Mucosa of rectum (tissue), 2 donors: Measurements from ENCODE around the gene PHLDA2.
"Not testable (repeated sequence)": the region's sequence is repeated elsewhere in the genome, so short reads cannot be mapped to it uniquely, and the experiment has no call there.

ENCODE experiments used
- H3K27ac ChIP-seq, 2 donors: one replicate each; pipeline ENCODE4 v1.7.0; 2013; ENCODE audit warnings: inconsistent platforms in 2 of 2, low read depth in 2 of 2, low read length in 2 of 2
- H3K27me3 ChIP-seq, 2 donors: one replicate each; pipeline ENCODE4 v1.7.0; 2013; ENCODE audit warnings: low read length in 2 of 2; ENCODE audit not compliant: control insufficient read depth in 2 of 2, insufficient read depth in 2 of 2
- H3K36me3 ChIP-seq, 2 donors: one replicate each; pipeline ENCODE4 v1.7.0; 2013; ENCODE audit warnings: low read length in 2 of 2; ENCODE audit not compliant: control insufficient read depth in 2 of 2, insufficient read depth in 2 of 2
- H3K4me1 ChIP-seq, 2 donors: one replicate each; pipeline ENCODE4 v1.7.0; 2013; ENCODE audit warnings: low read length in 2 of 2, mild to moderate bottlenecking in 1 of 2; ENCODE audit not compliant: control insufficient read depth in 2 of 2, insufficient read depth in 2 of 2
- H3K4me3 ChIP-seq, 2 donors: one replicate each; pipeline ENCODE4 v1.7.0; 2013; ENCODE audit warnings: low read length in 2 of 2
- H3K9ac ChIP-seq, 2 donors: one replicate each; pipeline ENCODE4 v1.7.0; 2013; ENCODE audit warnings: low read length in 2 of 2, low read depth in 1 of 2, mild to moderate bottlenecking in 1 of 2
- H3K9me3 ChIP-seq, 2 donors: one replicate each; pipeline ENCODE4 v1.7.0; 2013; ENCODE audit warnings: low read length in 2 of 2; ENCODE audit not compliant: control insufficient read depth in 2 of 2
- donor health status: healthy.
- donor health status: Normal muscosa, but diverticular disease.

Gene PHLDA2

GRCh38 chr11:2909133-2909902 lies 19.9 kb downstream of the PHLDA2 start:
- Histone ChIP-seq H3K9ac (no peak overlapping the region), H3K4me1 (peaks cover 41 to 44% of the 10 kb centered on the region in 2 donors)

DNA sequence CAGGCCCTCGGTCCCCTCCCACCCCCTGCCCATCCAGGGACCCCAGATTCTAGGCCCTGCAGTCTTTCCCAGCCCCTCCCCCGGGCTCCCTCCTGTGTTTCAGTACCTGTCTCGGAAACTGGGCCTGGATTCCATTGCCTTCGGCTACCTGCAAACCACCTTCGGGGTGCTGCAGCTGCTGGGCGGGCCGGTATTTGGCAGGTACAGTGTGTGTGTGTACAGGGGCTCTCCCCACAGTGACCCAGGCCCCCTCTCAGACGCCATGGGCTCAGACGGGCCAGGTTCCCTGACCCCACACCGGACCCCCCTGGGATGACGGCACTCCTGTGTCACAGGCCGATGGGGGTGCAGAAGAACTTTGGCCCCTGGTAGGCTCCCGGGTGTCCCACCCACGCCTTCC lies 21.1 kb downstream of the PHLDA2 start:
- Histone ChIP-seq H3K4me1 (peaks cover 43 to 44% of the 10 kb centered on the region in 2 donors), H3K9ac (no peak overlapping the region), H3K36me3 (no peaks in the 10 kb centered on the region), H3K4me3 (no peak overlapping the region), H3K27ac (no peak overlapping the region), H3K9me3 (no peaks in the 10 kb centered on the region), H3K27me3 (no peaks in the 10 kb centered on the region)

More at GRCh38 chr11:2909133-2909902, 19.9 kb downstream of the PHLDA2 start:
- H3K9me3 ChIP-seq: no peaks in the 10 kb centered on the region
- H3K36me3 ChIP-seq: no peaks in the 10 kb centered on the region
- H3K27me3 ChIP-seq: no peaks in the 10 kb centered on the region
- no peak overlapping the region for H3K27ac ChIP-seq
- no peak overlapping the region for H3K4me3 ChIP-seq

GRCh38 chr11:2905299-2905698 lies 23.9 kb downstream of the PHLDA2 start:
- peak overlapping the region; percentile 96 to 97 for H3K27ac ChIP-seq
- H3K4me3 ChIP-seq: peak overlapping the region; percentile 9 to 56
- H3K4me1 ChIP-seq: peaks cover 33 to 36% of the 10 kb centered on the region in 2 donors
- not testable (repeated sequence) for H3K27me3 ChIP-seq, H3K9me3 ChIP-seq, H3K36me3 ChIP-seq
- H3K9ac ChIP-seq: peak overlapping the region; percentile 81 to 96

DNA sequence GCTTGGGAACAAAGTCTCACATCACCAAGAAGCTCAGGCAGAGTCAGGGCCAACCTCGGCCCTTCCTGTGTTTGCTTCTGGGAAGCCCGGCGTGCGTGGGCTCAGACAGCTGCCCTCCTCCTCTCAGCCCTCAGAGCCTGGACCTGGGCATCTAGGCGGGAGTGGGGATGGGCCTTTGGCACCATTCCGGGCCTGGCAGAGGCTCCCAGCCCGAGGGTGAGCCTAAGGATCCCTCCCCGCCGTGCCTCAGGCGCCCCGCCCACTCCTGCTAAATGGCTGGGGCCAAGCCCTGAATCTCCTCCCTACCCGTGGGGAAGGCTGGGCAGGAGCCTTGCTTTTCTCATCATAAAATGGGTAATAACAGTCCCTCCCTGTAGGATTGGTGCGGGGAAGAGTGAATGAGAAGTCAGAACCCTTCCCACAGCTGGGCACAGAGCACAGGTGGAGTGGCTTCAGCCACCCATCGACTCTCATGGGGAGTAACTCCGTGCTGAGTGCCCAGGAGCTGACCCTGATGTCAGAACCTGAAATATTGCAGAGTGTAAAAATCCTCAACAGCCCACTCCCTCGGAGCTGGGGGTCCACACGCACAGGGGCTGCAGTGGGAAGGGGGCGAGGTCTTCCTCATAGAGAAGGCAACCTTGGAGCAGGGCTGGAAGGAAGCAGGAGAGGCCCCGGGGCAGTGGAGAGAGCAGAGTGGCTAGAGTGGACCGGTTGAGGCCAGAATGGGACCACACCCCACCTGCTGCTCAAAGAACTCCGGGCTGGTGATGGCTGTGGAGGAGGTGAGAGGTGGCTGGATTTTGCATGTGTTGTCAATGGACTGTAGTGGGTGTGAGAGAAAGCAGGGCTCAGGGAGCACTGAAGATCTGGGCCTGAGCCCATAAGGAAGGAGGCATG lies 24.8 kb downstream of the PHLDA2 start:
- peak overlapping the region; percentile 87 to 96 for H3K4me3 ChIP-seq
- H3K36me3 ChIP-seq: no peaks in the 10 kb centered on the region
- no peaks in the 10 kb centered on the region for H3K9me3 ChIP-seq
- peak overlapping the region; percentile 96 to 97 for H3K27ac ChIP-seq
- peak overlapping the region; percentile 81 to 96 for H3K9ac ChIP-seq
- H3K27me3 ChIP-seq: no peaks in the 10 kb centered on the region
- H3K4me1 ChIP-seq: peaks cover 33 to 36% of the 10 kb centered on the region in 2 donors

DNA sequence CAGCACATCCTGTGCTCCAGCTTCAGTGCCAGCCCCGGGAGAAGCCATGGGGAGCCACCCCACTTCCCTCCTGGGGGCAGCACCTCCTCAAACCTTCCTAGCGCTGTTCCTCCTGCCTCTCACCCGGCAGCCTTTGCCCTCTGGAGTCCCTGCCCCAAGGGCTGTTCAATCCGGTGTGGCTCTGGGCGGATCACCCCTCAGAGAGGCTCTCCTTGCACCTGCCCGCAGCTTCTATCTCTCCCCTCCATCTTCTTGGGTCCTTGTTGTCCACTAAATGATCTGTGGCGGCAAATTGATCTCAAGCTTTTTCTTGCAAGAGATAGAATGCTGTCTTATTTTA lies 25.6 kb downstream of the PHLDA2 start:
- peak overlapping the region; percentile 87 to 96 for H3K4me3 ChIP-seq
- H3K27me3 ChIP-seq: no peaks in the 10 kb centered on the region
- no peaks in the 10 kb centered on the region for H3K9me3 ChIP-seq
- peaks cover 38 to 42% of the 10 kb centered on the region in 2 donors for H3K4me1 ChIP-seq
- peak overlapping the region; percentile 95 to 96 for H3K9ac ChIP-seq
- no peaks in the 10 kb centered on the region for H3K36me3 ChIP-seq
- peak overlapping the region; percentile 96 to 97 for H3K27ac ChIP-seq

- peak overlapping the region; percentile 96 to 97 for H3K27ac ChIP-seq
Observed at GRCh38 chr11:2902784-2903671, 26.2 kb downstream of the PHLDA2 start.

GRCh38 chr11:2901854-2902783 lies 27.1 kb downstream of the PHLDA2 start:
- Histone ChIP-seq H3K27ac (peak overlapping the region; percentile 96 to 97), H3K27me3 (no peaks in the 10 kb centered on the region), H3K9ac (peak overlapping the region; percentile 95 to 96), H3K4me1 (peaks cover 38 to 42% of the 10 kb centered on the region in 2 donors), H3K9me3 (no peaks in the 10 kb centered on the region), H3K4me3 (peak overlapping the region; percentile 87 to 96), H3K36me3 (no peaks in the 10 kb centered on the region)

More at GRCh38 chr11:2902784-2903671, 26.2 kb downstream of the PHLDA2 start:
- Histone ChIP-seq H3K9ac (peak overlapping the region; percentile 95 to 96), H3K27me3 (no peaks in the 10 kb centered on the region), H3K9me3 (no peaks in the 10 kb centered on the region), H3K36me3 (no peaks in the 10 kb centered on the region), H3K4me3 (peak overlapping the region; percentile 87 to 96), H3K4me1 (peaks cover 38 to 42% of the 10 kb centered on the region in 2 donors)

- peak overlapping the region; percentile 85 to 97 for H3K27ac ChIP-seq
- peak overlapping the region; percentile 75 to 89 for H3K9ac ChIP-seq
- no peaks in the 10 kb centered on the region for H3K9me3 ChIP-seq
- no peaks in the 10 kb centered on the region for H3K27me3 ChIP-seq
- H3K4me3 ChIP-seq: peak overlapping the region; percentile 59 to 79
- no peaks in the 10 kb centered on the region for H3K36me3 ChIP-seq
- peaks cover 38 to 42% of the 10 kb centered on the region in 2 donors for H3K4me1 ChIP-seq
Observed at GRCh38 chr11:2901196-2901796, 27.9 kb downstream of the PHLDA2 start.
